Effector memory CD8-positive, alpha-beta T cell (primary cell): Measurements from ENCODE around the gene KRTAP19-7.

Source experiments
- ATAC-seq: fragments of 150-1000 bp; cut with Tn5 transposase; replicated peaks from 2 replicates; pipeline ENCODE4 v1.10.0; 2021; ENCODE audit warnings: mild to moderate bottlenecking, moderate library complexity
- DNase-seq, 3 experiments: peaks; one replicate each; pipeline ENCODE4 v3.0.0; 2021
- H3K27ac Mint-ChIP-seq, 2 donors: one replicate each; pipeline ENCODE4 v1.8.0; 2022; ENCODE audit warnings: mild to moderate bottlenecking in 2 of 2, mixed read lengths in 2 of 2, moderate library complexity in 2 of 2
- H3K27me3 Mint-ChIP-seq, 2 donors: one replicate each; pipeline ENCODE4 v1.8.0; 2022; ENCODE audit warnings: mixed read lengths in 2 of 2
- H3K36me3 Mint-ChIP-seq: one replicate; pipeline ENCODE4 v1.8.0; 2022; ENCODE audit warnings: mild to moderate bottlenecking, moderate library complexity, mixed read lengths; ENCODE audit not compliant: insufficient read depth
- H3K4me1 Mint-ChIP-seq, 2 donors: one replicate each; pipeline ENCODE4 v1.8.0; 2022; ENCODE audit warnings: low read depth in 2 of 2, mixed read lengths in 2 of 2
- H3K4me3 Mint-ChIP-seq, 2 donors: one replicate each; pipeline ENCODE4 v1.8.0; 2022; ENCODE audit warnings: mild to moderate bottlenecking in 2 of 2, mixed read lengths in 2 of 2, moderate library complexity in 2 of 2
- H3K9me3 Mint-ChIP-seq, 2 donors: one replicate each; pipeline ENCODE4 v1.8.0; 2022; ENCODE audit warnings: mixed read lengths in 2 of 2

The KRTAP19-7 gene

DNA sequence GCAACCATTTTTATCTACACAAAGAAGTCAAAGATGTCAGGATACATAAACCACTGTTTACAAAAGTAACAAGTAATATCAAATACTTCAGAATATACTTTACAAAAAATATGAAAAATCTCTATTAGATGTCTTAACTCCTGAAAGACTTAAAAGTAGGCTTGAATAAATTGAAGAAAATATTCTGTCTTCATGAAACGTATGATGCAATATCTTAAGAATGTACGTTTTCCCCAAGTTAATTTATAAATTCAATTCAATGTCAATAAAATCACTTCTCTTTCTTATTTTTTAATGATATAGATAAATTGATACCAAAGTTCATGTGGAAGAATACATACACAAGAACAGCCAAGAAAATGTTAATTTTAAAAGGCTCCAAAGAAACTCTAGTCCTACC, 6.0 kb downstream of the KRTAP19-7 start:
- DNase-seq: no peak
- Mint-ChIP-seq H3K27me3 (no peaks in the 10 kb centered on the region), H3K27ac (no peak overlapping the region), H3K4me3 (no peak overlapping the region), H3K9me3 (peaks cover 5 to 20% of the 10 kb centered on the region in 2 donors), H3K36me3 (no peaks in the 10 kb centered on the region), H3K4me1 (no peaks in the 10 kb centered on the region)
- ATAC-seq: no peak

DNA sequence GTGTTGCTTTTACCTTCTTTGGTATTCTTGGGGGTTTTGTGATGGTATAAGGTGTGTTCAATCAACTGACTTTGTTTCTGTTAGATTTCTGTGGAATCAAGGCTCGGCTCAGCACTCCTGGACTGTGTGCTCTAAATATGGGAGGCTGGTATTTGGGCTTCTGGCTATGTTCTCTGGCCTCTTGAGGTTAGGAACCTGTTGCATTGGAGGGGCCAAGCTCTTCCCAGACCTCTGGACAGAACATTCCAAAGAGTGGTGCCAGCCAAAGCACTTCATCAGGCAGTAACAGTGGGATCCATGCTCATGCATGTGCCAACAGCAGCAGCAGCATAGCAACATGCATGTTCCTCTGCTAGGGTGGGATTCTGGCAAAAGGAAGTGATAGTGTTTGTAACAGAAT, 8.3 kb downstream of the KRTAP19-7 start:
- no peak overlapping the region for H3K4me3 Mint-ChIP-seq
- DNase-seq: no peak
- H3K27me3 Mint-ChIP-seq: no peaks in the 10 kb centered on the region
- H3K27ac Mint-ChIP-seq: no peak overlapping the region
- H3K36me3 Mint-ChIP-seq: no peaks in the 10 kb centered on the region
- no peak for ATAC-seq
- H3K9me3 Mint-ChIP-seq: peaks cover 8 to 24% of the 10 kb centered on the region in 2 donors
- H3K4me1 Mint-ChIP-seq: no peaks in the 10 kb centered on the region

DNA sequence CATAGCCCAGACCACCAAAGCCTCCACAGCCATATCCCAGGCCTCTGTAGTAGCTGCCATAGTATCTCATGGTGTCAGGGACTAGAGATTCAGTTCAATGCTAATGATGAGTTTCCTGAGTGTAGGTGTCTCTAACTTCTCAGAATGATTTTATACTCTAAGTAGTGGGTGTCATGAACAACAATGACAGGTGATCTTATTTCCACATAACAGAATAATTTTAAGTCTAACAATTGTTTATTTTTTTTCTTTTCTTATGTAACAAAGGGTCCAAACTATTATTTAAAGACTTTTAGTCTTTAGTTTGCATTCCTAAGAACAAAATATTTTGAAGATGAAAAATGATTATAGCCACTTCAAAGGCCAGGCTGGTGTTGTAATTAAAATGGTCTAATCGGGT, 19.4 kb downstream of the KRTAP19-7 start, which contains the start of gene KRTAP19-6:
KRTAP19-6 (minus strand) TSS at position 101 of the 400 bp plus-strand sequence; CDS start at position 70, 31 bp downstream.
- Mint-ChIP-seq H3K9me3 (peaks cover 5 to 7% of the 10 kb centered on the region in 2 donors), H3K4me3 (no peak within 1 kb of the TSS)

DNA sequence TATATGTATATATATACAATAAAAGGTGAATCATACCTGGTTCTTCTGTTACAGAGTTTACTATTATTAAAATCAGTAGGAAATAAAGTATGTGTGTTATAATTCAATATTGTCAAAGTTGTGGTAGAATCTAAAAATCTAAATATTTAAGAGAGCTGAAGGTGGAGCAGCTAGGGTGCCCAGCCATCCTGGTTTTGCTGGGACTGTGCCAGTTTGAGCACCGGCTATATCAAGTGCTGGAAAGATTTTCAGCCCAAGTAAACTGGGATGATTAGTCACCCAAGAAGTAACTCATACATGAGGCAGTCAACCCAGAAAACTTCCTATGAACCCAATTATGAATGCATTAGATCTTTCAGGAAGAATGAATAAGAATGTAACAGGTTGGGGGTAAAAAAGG, 42.2 kb downstream of the KRTAP19-7 start:
- Mint-ChIP-seq H3K9me3 (peaks cover 0 to 3% of the 10 kb centered on the region in 2 donors), H3K27me3 (no peaks in the 10 kb centered on the region), H3K4me1 (no peaks in the 10 kb centered on the region), H3K27ac (no peak overlapping the region), H3K36me3 (no peaks in the 10 kb centered on the region), H3K4me3 (no peak overlapping the region)
- ATAC-seq (no peak), DNase-seq (no peak)

More for the DNA sequence above, 19.4 kb downstream of the KRTAP19-7 start, which contains the start of gene KRTAP19-6:
- Mint-ChIP-seq H3K27me3 (no peaks in the 10 kb centered on the region), H3K4me1 (no peaks in the 10 kb centered on the region), H3K36me3 (no peaks in the 10 kb centered on the region), H3K27ac (no peak within 1 kb of the TSS)
- no peak for DNase-seq
- no peak for ATAC-seq

DNA sequence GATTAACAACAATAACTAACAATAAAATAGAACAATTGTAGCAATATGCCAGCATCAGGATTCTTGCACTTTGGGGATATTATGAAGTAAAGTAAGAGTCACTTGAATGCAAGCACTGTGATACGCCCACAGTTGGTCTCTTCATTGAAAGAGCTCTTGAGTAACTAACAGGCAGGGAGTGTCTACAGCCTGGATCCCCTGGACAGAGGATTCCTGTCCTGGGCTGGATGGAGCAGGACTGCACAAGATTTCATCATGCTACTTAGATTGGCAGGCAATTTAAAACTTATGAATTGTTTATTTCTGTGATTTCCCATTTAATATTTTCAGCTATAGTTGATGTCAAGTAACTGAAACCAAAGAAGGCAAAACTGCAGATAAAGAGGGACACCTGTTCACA, 45.4 kb downstream of the KRTAP19-7 start:
- ATAC-seq (no peak), DNase-seq (no peak)
- no peaks in the 10 kb centered on the region for H3K4me1 Mint-ChIP-seq
- no peak overlapping the region for H3K4me3 Mint-ChIP-seq
- H3K27ac Mint-ChIP-seq: no peak overlapping the region
- no peaks in the 10 kb centered on the region for H3K27me3 Mint-ChIP-seq
- peaks cover 0 to 3% of the 10 kb centered on the region in 2 donors for H3K9me3 Mint-ChIP-seq
- H3K36me3 Mint-ChIP-seq: no peaks in the 10 kb centered on the region
